PFSK-1 (cell line): Measurements from ENCODE around the gene GIN1.

Source experiments
- POLR2AphosphoS5 ChIP-seq: IDR thresholded peaks from 2 replicates; pipeline ENCODE4 v1.6.1; 2012; ENCODE audit warnings: low read depth, mild to moderate bottlenecking, control low read depth, low read length, moderate library complexity
- SIN3A ChIP-seq: IDR thresholded peaks from 2 replicates; pipeline ENCODE4 v1.6.1; 2012; ENCODE audit warnings: mild to moderate bottlenecking, low read length, moderate library complexity, borderline replicate concordance; ENCODE audit not compliant: insufficient read depth

DNA sequence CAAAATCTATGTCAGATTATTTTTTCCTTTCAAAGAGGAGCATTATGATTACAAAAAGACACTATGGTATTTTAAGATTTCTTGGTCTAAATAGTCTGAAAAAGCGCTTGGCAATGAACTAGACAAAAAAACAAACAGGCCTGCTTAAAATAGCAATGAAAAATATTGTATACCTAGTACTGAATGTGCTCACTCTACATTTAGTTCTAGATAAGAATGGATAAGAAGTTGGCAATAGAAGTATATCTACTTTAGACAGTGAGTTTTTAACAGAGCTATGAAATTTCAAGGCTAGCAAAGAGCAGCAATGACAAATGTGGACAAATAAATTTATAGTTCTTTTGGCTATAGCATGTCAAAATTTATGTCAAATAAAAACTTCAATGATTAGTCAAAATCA is 26.2 kb downstream of the GIN1 start:
- TF ChIP-seq SIN3A (no peak), POLR2AphosphoS5 (no peak)
